A549 treated with dexamethasone at 1 μM for 4 hours (cell line): ENCODE measurements around the gene BORCS5. TPM values are rescaled to one million over a fixed set of nuclear protein-coding genes. Genes with fewer than 3 reads are reported as not detected.

Experiments
- total RNA-seq: library from RNA; stranded (reverse); fragments of 200-300 nt; extraction: Qiagen RNA extraction; gene quantifications from 5 replicates; pipeline ENCODE4 v1.2.3, GENCODE V29; 2022

Gene BORCS5
- 7.4 to 9.7 TPM (median 8.6 TPM) in 5 replicates for total RNA-seq

DNA sequence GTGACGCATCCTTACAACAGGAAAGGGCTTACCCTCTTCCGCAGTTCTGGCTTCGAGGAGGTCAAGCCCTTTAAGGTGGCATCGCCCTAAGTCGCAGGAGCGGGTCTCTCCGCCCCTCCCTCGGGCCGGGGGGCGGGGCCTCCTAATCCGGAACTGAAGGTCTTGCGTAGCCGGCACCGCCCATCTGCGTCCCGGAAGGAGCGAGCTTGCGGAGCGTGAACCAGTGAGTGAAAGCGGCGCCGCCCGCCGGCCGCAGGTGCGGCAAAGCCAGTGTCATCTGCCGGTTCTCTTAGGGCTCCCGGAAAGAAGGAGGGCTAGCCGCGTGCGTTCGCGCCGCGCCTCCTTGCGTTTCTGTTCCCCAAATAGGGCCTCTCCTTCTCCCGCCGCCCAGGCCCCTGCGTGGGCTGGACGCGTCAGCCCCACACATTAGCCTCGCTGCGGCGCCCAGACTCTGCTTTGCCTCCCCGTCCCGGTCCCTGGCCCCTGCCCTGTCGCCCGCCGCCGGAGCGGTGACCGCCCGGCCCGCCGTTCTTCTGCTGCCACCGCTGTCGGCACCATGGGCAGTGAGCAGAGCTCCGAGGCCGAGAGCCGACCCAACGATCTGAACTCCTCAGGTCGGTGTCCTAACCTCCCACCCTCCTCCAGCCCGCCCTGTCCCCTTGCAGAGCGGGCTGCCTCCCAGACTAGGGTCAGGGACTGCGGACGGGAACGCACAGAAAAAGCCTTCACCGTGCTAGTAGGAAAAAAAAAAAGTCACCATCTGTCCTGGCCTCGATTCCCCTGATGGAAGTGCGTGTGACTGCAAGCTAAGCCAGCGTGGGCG lies at the start of gene BORCS5:
TSS of gene BORCS5 (plus strand) at position 183 of the 823 bp plus-strand sequence. CDS start at position 557, 374 bp downstream.

DNA sequence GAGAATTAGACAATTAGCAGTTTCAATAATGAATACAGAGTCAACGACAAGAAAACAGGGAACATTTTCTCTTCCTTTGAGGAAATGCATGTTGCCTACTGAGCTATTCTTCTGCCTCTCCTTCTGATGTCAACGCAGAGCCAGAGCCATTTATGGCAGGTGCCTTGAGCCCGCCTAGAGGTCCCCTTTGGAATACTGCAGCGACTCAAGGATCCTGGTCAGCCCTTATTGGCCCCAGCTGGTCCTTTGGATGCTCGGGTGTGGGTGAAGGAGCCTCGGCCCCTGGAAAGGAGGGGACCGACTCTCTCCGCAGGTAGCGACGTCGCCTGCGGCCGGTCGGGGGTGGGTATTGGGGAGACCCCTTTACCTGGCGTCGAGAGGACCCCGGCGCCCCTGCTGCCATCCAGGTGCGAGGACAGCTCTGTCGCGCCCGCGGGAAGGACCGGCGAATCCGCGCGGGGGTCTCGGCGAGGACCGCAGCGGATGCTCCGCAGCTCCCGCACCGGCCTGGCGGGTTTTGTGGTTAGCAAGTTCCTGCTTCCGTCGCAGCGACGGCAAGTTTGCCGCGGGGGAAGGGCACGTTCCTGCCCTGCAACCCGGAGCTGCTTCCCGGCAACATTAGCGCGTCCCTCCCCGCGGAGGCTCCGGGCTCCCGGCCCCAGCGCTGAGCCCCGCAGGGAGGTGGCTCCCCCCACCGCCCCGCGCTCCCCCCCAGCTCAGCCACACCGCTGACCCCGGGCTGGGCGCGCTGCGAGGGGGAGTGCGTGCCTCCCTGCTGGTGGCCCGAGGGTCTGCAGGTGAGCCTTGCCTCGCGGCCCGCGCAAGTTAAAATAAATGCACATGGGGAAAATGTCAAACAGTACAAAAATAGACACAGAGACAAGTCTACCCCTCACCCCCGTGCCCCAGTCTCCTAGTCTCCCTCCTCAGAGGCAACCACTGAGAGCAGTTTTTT lies 6.9 kb upstream of the BORCS5 start, which contains the start of gene MANSC1:
TSS of gene MANSC1 (minus strand) at position 532 of the 955 bp plus-strand sequence. CDS start 6,928 bp downstream, outside the sequence.

Other genes with a start within 250 kb of the BORCS5 start
- 10.0 to 25.2 TPM (median 19.4 TPM) in 5 replicates for gene LRP6, start 90.0 kb upstream of the BORCS5 start, total RNA-seq
- gene MANSC1, start 6.8 kb upstream of the BORCS5 start, total RNA-seq: 3.5 to 4.8 TPM (median 4.4 TPM) in 5 replicates
- 6.6 to 11.7 TPM (median 9.3 TPM) in 5 replicates for gene DUSP16, start 205.8 kb downstream of the BORCS5 start, total RNA-seq